Left ventricle myocardium superior (tissue), 1 donor: ENCODE measurements around the gene GOLGA6A. TPM values are rescaled to one million over a fixed set of nuclear protein-coding genes. Genes with fewer than 3 reads are reported as not detected.
"Not testable (repeated sequence)": the region's sequence is repeated elsewhere in the genome, so short reads cannot be mapped to it uniquely, and the experiment has no call there.

Experiments
- ATAC-seq: fragments of 200-7000 bp; cut with Tn5 transposase; one replicate; pipeline ENCODE4 v1.9.1; 2020; ENCODE audit warnings: mild to moderate bottlenecking, moderate library complexity
- DNase-seq: peaks from one replicate; pipeline ENCODE4 v3.0.0-alpha.2; 2020
- intact Hi-C: fragments of 100-400 bp; cut with micrococcal nuclease; formaldehyde crosslinking; loops from one replicate; pipeline ENCODE4 v1.11.0; 2022
- total RNA-seq: library from RNA; stranded (reverse); fragmentation: NEBNext Ultra II Directional; extraction: Animal tissue kit (Norgen Biotek cat#: 25700); gene quantifications from one replicate; pipeline ENCODE4 v1.2.1, GENCODE V29; 2021
- donor health status: DM: no; HTN: yes; CAD: no; lungs with severe emphysema.

GOLGA6A gene
- total RNA-seq, 1 donor from 2014 or later = not detected

- ATAC-seq, DNase-seq, intact Hi-C loops: not testable (repeated sequence)
These were observed 23.1 kb downstream of the GOLGA6A start for GRCh38 chr15:74059050-74059833.

DNA sequence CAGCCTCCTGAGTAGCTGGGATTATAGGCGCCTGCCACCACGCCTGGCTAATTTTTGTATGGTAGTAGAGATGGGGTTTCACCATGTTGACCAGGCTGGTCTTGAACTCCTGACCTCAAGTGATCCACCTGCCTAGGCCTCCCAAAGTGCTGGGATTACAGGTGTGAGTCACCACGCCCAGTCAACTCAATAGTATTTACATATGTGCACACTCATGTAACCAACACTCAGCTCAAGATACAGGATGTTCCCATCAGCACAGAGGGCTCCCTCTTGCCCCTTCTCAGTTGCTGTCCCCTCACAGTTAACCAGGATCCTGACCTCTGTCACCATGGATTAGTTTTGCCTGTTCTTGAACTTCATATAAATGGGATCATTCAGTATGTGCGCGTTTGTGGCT, 26.0 kb downstream of the GOLGA6A start:
- DNase-seq, intact Hi-C loops, ATAC-seq: not testable (repeated sequence)

- DNase-seq = no peak
- intact Hi-C loops = no loop called here
These were observed 26.5 kb downstream of the GOLGA6A start for GRCh38 chr15:74055804-74056203.

GRCh38 chr15:74053941-74054529, 28.3 kb downstream of the GOLGA6A start:
- peak; percentile 82 for DNase-seq
- intact Hi-C loops = no loop called here
- peak; percentile 80 for ATAC-seq

More at GRCh38 chr15:74055804-74056203, 26.5 kb downstream of the GOLGA6A start:
- ATAC-seq = no peak

DNA sequence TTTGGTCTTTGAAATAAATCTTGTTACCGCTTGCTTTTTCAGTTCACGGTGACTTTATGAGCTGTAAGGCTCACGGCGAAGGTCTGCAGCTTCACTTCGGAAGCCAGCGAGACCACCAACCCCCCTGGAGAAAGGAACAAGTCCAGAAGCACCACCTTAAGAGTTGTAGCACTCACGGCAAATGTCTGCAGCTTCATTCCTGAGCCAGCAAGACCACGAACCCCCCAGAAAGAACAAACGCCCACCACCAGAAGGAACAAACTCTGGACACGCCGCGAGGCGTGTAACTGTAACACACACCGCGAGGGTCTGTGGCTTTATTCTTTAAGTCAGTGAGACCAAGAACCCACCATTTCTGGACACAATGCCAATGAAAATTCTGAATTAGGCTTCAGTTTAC, 28.8 kb downstream of the GOLGA6A start:
- DNase-seq (no peak), ATAC-seq (no peak)
- intact Hi-C loops = no loop called here

DNA sequence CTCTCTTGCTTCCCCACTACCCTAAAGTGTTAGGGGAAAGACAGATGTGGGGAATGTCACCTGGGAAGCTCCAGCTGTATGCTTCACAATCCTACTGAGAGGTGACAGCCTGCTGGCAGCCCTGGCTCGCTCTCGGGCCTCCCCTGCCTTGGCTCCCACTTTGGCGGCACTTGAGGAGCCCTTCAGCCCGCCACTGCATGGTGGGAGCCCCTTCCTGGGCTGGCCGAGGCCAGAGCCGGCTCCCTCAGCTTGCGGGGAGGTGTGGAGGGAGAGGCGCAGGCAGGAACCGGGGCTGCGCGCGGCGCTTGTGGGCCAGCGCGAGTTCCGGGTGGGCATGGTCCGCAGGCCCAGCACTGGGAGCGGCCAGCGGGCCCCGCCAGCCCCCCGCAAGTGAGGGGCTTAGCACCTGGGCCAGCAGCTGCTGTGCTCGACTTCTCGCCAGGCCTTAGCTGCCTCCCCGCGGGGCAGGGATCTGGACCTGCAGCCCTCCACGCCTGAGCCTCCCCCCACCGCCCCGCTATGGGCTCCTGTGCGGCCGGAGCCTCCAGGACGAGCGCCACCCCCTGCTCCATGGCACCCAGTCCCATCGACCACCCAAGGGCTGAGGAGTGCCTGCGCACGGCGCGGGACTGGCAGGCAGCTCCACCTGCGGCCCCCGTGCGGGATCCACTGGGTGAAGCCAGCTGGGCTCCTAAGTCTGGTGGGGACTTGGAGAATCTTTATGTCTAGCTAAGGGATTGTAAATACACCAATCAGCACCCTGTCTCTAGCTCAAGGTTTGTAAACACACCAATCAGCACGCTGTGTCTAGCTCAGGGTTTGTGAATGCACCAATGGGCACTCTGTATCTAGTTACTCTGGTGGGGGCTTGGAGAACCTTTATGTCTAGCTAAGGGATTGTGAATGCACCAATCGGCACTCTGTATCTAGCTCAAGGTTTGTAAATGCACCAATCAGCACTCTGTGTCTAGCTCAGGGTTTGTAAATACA, 29.8 kb downstream of the GOLGA6A start:
- ATAC-seq, DNase-seq, intact Hi-C loops: not testable (repeated sequence)

DNA sequence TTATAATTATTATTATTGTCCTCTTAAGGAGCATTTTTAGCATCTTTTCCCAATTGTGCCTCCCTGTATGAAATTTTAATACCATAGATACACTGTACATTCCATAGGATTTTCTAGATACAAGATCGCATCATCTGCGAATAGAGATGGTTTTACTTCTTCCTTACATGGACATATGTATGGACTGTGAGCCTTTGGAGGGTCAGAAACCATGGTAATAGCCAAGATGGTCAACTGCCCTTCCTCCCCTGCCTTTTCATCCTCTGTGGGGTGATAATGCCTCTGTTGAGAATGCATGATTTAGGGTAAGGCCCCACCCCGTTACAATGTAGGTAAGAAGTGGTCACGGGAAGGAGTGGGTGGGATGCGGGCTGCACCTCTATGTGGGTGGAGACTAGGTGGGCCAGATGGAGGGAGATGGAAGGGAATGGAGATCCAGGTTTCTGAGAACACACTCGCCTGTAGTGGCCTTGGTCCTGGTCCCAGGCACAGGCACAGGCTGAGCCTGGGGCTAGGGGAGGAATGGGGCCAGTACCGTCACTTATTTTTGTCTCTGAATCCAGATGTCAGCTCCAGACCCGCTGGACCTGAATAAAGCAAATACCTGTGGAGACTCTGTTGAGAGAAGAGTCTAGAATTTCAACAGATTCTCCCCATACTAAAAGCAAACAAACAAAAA, 31.7 kb downstream of the GOLGA6A start:
- no peak for DNase-seq
- ATAC-seq = peak; percentile 44
- intact Hi-C loops = no loop called here

GRCh38 chr15:74050127-74050526, 32.2 kb downstream of the GOLGA6A start:
- DNase-seq = no peak
- no peak for ATAC-seq

DNA sequence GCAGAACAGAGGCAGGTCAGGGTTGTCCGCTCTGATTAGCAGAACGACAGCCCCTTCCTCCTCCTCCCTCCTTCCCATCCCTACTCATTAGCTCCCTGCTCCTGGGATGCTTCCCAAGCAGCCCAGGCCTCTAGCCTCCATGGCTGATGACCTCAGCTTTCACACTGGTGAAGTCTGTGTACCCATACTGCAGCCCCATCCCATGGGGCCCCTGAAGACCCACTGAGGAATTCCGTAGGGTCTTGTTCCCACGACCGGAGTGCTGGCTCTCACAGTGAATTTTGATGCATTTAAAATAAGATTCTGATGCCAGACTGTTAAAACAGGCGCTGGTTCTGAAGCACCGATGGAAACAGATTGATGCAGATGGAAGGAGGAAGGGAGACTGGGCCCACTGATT, 36.1 kb downstream of the GOLGA6A start:
- no peak for DNase-seq
- ATAC-seq = no peak
- intact Hi-C loops = no loop called here

More at GRCh38 chr15:74050127-74050526, 32.2 kb downstream of the GOLGA6A start:
- intact Hi-C loops = no loop called here

GRCh38 chr15:74045636-74046274, 36.6 kb downstream of the GOLGA6A start:
- DNase-seq (no peak), ATAC-seq (no peak)
- intact Hi-C loops = no loop called here

GRCh38 chr15:74045184-74045583, 37.2 kb downstream of the GOLGA6A start:
- DNase-seq = no peak
- intact Hi-C loops = no loop called here
- no peak for ATAC-seq

DNA sequence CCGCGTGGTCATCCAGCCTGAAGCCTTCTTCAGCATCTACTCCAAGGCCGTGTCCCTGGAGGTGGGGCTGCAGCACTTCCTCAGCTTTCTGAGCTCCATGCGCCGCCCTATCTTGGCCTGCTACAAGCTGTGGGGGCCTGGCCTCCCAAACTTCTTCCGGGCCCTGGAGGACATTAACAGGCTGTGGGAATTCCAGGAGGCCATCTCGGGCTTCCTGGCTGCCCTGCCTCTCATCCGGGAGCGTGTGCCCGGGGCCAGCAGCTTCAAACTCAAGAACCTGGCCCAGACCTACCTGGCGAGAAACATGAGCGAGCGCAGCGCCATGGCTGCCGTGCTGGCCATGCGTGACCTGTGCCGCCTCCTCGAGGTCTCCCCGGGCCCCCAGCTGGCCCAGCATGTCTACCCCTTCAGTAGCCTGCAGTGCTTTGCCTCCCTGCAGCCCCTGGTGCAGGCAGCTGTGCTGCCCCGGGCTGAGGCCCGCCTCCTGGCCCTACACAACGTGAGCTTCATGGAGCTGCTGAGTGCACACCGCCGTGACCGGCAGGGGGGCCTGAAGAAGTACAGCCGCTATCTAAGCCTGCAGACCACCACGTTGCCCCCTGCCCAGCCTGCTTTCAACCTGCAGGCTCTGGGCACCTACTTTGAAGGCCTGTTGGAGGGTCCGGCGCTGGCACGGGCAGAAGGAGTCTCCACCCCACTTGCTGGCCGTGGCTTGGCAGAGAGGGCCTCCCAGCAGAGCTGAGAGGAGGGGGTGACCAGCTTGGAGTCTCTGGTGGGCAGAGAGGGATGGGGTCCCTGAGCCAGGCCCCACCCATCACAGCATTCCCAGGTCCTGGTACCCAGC, 37.9 kb downstream of the GOLGA6A start:
- ATAC-seq (peak; percentile 63), DNase-seq (peak; percentile 78)

DNA sequence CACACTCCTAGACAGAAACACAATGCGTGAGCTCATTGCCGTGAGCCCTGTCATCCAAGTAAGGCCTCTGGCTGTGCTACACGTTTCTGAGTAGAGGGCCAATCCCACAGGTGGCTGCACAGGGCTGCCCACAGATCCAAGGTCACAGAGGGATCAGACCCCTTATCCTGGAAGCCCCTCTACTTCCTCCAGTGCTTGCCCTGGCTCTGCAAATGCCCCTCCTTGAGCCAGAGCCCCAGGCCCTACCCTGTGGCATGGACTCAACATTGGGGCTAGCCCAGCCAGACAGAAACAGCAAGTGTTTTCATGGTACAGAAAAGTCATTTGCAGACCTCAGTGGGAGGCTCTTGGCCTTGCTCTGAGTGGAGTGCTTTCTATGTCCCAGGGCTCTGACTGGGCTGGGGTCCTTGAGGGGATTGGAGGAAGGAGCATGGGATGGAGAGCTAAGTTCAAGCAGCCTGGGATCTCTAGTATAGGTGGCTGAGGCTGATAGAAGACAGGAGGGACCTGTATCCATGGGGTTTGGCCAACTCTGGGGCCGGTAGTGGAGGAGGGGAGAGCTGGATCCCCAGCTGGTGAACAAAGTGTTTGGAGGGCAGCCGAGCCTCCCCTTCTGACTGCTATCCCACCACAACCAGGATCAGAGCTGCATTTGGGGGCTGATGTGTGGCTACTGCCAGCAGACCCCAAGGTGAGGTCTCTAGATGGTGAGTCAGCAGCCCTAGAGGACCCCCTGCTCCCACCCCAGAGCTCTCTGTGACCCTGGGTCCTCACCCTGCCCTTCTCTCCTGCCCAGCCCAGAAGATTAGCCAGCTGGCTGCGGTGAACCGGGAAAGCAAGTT, 38.7 kb downstream of the GOLGA6A start:
- ATAC-seq (peak; percentile 6), DNase-seq (no peak)
- intact Hi-C loops = no loop called here

More for the DNA sequence above, 37.9 kb downstream of the GOLGA6A start:
- intact Hi-C loops = no loop called here

DNA sequence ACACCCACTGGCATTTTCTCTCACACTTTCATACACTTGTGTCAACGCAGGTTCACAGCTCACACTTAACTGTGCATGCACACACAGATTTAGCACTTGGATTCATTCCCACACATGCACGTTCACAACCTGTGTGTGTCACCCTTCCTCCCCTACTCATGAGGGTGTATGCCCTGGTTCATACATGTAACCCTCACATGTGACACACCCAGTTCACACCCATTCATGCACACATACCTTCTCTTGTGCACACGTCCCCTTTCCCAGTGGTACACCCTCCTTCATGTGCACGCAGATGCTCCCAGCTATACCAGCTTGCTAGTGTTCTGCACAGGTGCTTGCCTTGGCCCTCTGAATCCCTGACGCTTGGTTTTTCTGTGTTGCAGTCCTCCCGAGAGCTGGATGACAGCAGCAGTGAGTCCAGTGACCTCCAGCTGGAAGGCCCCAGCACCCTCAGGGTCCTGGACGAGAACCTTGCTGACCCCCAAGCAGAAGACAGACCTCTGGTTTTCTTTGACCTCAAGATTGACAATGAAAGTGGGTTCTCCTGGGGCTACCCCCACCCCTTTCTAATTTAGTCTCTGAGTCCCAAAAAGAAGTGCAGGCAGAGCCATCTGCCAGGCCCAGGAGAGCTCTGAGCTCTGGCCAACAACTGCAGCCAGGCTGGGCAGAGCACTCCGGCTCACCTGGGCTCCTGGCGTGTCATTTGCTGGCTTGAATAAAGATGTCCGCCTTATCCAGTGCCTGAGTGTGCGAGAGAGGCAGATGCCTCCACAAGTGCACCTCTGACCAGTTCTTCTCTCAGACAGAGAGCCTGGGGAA, 39.5 kb downstream of the GOLGA6A start:
- DNase-seq (no peak), ATAC-seq (no peak)

DNA sequence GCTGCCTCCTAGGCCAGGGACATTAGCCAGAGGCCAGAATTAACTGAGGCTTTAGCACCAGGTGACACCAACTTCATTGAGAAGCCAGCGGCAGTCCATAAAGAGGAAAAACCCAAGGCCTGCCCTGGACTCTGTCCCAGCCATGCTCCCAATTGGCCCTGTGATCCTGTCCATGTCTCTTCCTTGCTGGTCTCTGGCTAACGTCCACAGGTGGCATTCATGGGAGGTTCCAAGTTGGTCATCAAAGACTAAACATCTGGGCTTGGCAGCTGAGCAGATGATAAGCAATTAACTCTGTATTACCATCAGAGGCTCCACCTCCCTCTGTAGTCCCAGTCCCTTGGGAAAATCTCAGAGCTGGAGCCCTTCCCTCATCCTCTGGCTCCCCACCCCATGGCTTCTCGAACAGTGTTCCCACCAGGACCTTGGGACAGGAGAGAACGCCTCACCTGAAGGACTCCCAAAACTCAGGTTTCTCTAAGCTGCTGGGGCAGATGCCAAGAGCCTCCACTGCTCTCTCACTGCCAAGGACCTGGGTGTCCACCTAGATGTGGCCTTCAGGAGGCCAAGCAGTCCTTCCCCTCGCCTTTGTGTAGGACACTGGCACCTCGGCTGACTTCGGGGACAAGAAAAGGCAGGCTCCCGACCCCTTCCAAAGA, 40.4 kb downstream of the GOLGA6A start:
- ATAC-seq (no peak), DNase-seq (no peak)
- intact Hi-C loops = no loop called here

More for the DNA sequence above, 39.5 kb downstream of the GOLGA6A start:
- intact Hi-C loops = no loop called here
